ENCODE results near the gene CNOT1. TPM values are rescaled to one million over a fixed set of nuclear protein-coding genes. Genes with fewer than 3 reads are reported as not detected.

The CNOT1 gene
- total and polyA plus RNA-seq, 2 of the 4 experiments (the other 2 are of a cell fraction), result 85.5 to 357 TPM

DNA sequence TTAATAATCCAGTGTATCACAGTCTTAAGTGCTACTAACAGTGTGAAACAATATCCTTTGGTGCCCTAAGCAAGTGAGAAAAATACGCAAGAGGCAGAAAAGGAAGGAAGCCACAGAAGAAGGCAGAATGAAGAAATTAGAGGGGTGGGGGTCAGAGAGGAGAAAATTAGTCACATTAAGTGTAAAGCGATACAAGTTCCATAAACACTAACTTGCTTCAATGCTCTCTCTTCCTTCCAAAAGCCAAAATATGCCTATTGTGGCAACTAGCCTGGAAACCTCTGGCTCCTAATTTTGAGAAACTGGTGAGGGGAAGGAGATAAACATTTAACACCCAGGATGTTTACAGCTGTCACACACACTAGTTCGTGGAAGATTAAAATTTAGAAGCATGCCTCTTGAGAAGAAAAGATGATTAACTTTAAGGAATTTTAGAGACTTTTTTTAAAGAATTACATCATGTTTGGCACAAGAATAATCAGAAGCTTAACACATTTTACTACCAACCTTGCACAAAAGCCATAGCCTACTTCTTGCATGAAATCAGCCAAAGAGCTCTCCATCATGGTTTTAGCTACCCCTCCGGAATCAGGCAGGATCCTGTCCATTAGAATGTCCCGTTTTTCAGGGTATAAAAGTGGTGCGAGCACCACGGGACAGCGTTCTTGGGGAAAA is 44.7 kb downstream of the CNOT1 start:
- Histone ChIP-seq H4K20me1 (ENCODE audit: insufficient read depth, low read length) (no peaks in the 10 kb centered on the region), H3K23ac (ENCODE audit: low read depth, low read length) (no peak overlapping the region), H2BK120ac (ENCODE audit: low read depth, low read length) (no peak overlapping the region), H2AFZ (replicated peaks; ENCODE audit: low read length, poor library complexity) (no peak overlapping the region), H3K14ac (replicated peaks; ENCODE audit: low read depth, low read length) (no peak overlapping the region), H2AK9ac (replicated peaks; ENCODE audit: low read depth, low read length, poor library complexity) (no peak overlapping the region), H3K9me1 (ENCODE audit: insufficient read depth, low read length) (no peaks in the 10 kb centered on the region), H2BK20ac (ENCODE audit: low read depth, low read length) (no peak overlapping the region), H3K27ac (ENCODE audit: insufficient read depth, low read length) (no peak overlapping the region), H3K4me1 (ENCODE audit: control insufficient read depth, insufficient read depth, low read length) (peaks cover 1% of the 10 kb centered on the region; the same call in 1 of the 2 replicates), H3K4me2 (ENCODE audit: low read depth, low read length) (no peak overlapping the region), H3K79me1 (ENCODE audit: low read depth in 1 of 2, low read length in 2 of 2) (peaks cover 14 to 29% of the 10 kb centered on the region in 2 experiments), H3K36me3 (ENCODE audit: control insufficient read depth, insufficient read depth, low read length) (peaks cover 41% of the 10 kb centered on the region), H3K56ac (ENCODE audit: extremely low read depth, insufficient read depth, low read length) (no peak overlapping the region), H4K8ac (ENCODE audit: low read depth in 2 of 2, low read length in 2 of 2) (no peak overlapping the region), H3K27me3 (ENCODE audit: control insufficient read depth, insufficient read depth, low read length) (no peaks in the 10 kb centered on the region), H3K9me3 (ENCODE audit: control insufficient read depth, insufficient read depth, low read length) (no peaks in the 10 kb centered on the region), H2BK15ac (ENCODE audit: low read depth, low read length) (no peak overlapping the region), H3K4ac (ENCODE audit: low read depth, low read length) (no peak overlapping the region), H3K18ac (ENCODE audit: low read depth, low read length) (no peak overlapping the region), H3K9ac (ENCODE audit: low read depth, low read length) (no peak overlapping the region), H2AK5ac (ENCODE audit: low read depth, low read length) (no peak overlapping the region), H3K4me3 (ENCODE audit: insufficient read depth, low read depth, low read length) (no peak overlapping the region), H2BK5ac (ENCODE audit: low read depth, low read length, poor library complexity, severe bottlenecking) (no peak overlapping the region), H4K91ac (ENCODE audit: insufficient read depth, low read depth, low read length) (no peak overlapping the region), H4K5ac (ENCODE audit: low read depth, low read length) (no peak overlapping the region)
- intact Hi-C loops (cut with micrococcal nuclease) (loop anchor here (5.0 kb wide), 1 partner anchor 42 kb away; the partner anchor contains the start of gene CNOT1), in situ Hi-C loops (cut with MboI; ENCODE audit: low sequenced_read_pairs) (no loop called here), dilution Hi-C loops (cut with HindIII; ENCODE audit: low sequenced_read_pairs, unreplicated experiment) (no loop called here)
- ATAC-seq (ENCODE audit: low read depth), result no peak
- POLR2A ChIA-PET (ENCODE audit: unreplicated experiment), result no interaction called here
- DNase-seq, result no peak
- no peak for TF ChIP-seq FOS (IDR thresholded peaks at IDR 0.05; ENCODE audit: low read depth, low read length)
- TF ChIP-seq, protein P1, sequence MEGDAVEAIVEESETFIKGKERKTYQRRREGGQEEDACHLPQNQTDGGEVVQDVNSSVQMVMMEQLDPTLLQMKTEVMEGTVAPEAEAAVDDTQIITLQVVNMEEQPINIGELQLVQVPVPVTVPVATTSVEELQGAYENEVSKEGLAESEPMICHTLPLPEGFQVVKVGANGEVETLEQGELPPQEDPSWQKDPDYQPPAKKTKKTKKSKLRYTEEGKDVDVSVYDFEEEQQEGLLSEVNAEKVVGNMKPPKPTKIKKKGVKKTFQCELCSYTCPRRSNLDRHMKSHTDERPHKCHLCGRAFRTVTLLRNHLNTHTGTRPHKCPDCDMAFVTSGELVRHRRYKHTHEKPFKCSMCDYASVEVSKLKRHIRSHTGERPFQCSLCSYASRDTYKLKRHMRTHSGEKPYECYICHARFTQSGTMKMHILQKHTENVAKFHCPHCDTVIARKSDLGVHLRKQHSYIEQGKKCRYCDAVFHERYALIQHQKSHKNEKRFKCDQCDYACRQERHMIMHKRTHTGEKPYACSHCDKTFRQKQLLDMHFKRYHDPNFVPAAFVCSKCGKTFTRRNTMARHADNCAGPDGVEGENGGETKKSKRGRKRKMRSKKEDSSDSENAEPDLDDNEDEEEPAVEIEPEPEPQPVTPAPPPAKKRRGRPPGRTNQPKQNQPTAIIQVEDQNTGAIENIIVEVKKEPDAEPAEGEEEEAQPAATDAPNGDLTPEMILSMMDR (conservative IDR thresholded peaks at IDR 0.05; ENCODE audit: low read depth, low read length), result no peak
- no peak for TF ChIP-seq BHLHE40 (IDR thresholded peaks at IDR 0.05; ENCODE audit: low read depth, low read length)
- no peak for TF ChIP-seq RAD21 (IDR thresholded peaks at IDR 0.05; ENCODE audit: low read length)
- no peak for TF ChIP-seq MXI1 (IDR thresholded peaks at IDR 0.05; ENCODE audit: borderline replicate concordance, low read depth, low read length)
- TF ChIP-seq MAFK (IDR thresholded peaks at IDR 0.05; ENCODE audit: low read depth, low read length), result no peak
- no peak for TF ChIP-seq SMC3 (IDR thresholded peaks at IDR 0.05; ENCODE audit: low read depth, low read length)
- TF ChIP-seq MAZ (IDR thresholded peaks at IDR 0.05; ENCODE audit: borderline replicate concordance, low read depth, low read length), result no peak
- TF ChIP-seq CEBPB (IDR thresholded peaks at IDR 0.05; ENCODE audit: low read depth, low read length), result no peak
- TF ChIP-seq, protein P2, sequence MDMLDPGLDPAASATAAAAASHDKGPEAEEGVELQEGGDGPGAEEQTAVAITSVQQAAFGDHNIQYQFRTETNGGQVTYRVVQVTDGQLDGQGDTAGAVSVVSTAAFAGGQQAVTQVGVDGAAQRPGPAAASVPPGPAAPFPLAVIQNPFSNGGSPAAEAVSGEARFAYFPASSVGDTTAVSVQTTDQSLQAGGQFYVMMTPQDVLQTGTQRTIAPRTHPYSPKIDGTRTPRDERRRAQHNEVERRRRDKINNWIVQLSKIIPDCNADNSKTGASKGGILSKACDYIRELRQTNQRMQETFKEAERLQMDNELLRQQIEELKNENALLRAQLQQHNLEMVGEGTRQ (IDR thresholded peaks at IDR 0.05; ENCODE audit: low read depth, low read length), result no peak
- TF ChIP-seq, protein P3, sequence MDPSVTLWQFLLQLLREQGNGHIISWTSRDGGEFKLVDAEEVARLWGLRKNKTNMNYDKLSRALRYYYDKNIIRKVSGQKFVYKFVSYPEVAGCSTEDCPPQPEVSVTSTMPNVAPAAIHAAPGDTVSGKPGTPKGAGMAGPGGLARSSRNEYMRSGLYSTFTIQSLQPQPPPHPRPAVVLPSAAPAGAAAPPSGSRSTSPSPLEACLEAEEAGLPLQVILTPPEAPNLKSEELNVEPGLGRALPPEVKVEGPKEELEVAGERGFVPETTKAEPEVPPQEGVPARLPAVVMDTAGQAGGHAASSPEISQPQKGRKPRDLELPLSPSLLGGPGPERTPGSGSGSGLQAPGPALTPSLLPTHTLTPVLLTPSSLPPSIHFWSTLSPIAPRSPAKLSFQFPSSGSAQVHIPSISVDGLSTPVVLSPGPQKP (IDR thresholded peaks at IDR 0.05; ENCODE audit: borderline replicate concordance, low read depth, low read length), result no peak
- no peak for TF ChIP-seq RCOR1 (IDR thresholded peaks at IDR 0.05; ENCODE audit: insufficient replicate concordance, low read length)
- no peak for TF ChIP-seq POLR2A (IDR thresholded peaks at IDR 0.05; ENCODE audit: low read depth, low read length)
- no peak for TF ChIP-seq CHD1 (IDR thresholded peaks at IDR 0.05; ENCODE audit: low read depth, low read length)
- no peak for TF ChIP-seq NFE2L2 (IDR thresholded peaks at IDR 0.05; ENCODE audit: low read depth, low read length)
- TF ChIP-seq RFX5 (IDR thresholded peaks at IDR 0.05; ENCODE audit: low read depth, low read length), result no peak
- BruUV-seq (replicated peaks), result TSS peak; percentile 33
- CTCF ChIA-PET, result interaction anchor here (1.0 kb wide), 1 partner anchor 15 kb away, joined by 3 read pairs; no protein-coding TSS in a partner anchor
- 100% methylated on average over 1 of the region's 8 CpGs; no CpG with 5 or more reads in 1 of the 2 experiments for WGBS, 2 experiments (ENCODE audit: extremely low coverage in 2 of 2, insufficient read length in 1 of 2)

Data from IMR-90 (cell line).